ENCODE measurements around the gene SOCS3.

- no peak; a peak in 1 of 4 replicates for TF ChIP-seq CTCF (conservative IDR thresholded peaks at IDR 0.05; ENCODE audit: low read depth in 2 of 2)
- no peak for TF ChIP-seq EZH2 (IDR thresholded peaks at IDR 0.05; ENCODE audit: low read depth, unreplicated experiment)
- no peak for TF ChIP-seq POLR2AphosphoS5 (IDR thresholded peaks at IDR 0.05; ENCODE audit: low read depth)
- no peak for TF ChIP-seq EZH2phosphoT487 (IDR thresholded peaks at IDR 0.05; ENCODE audit: unreplicated experiment)
- no peak for TF ChIP-seq CREB1 (CRISPR knock-in tag; IDR thresholded peaks at IDR 0.05; ENCODE audit: low read depth)
- no peak for TF ChIP-seq REST (IDR thresholded peaks at IDR 0.05; ENCODE audit: unreplicated experiment)
- no peak for TF ChIP-seq JUNB (IDR thresholded peaks at IDR 0.05; ENCODE audit: unreplicated experiment)
Observed at GRCh38 chr17:78317794-78318400, 42.0 kb downstream of the SOCS3 start.
